GM12878 (cell line): ENCODE measurements around the gene PHYKPL.

Experiments used
- CREM ChIP-seq: IDR thresholded peaks from 2 replicates; pipeline ENCODE4 v1.6.1; 2014; ENCODE audit warnings: antibody characterized with exemption, low read depth
- JUND ChIP-seq: IDR thresholded peaks from 2 replicates; pipeline ENCODE4 v1.6.1; 2012; ENCODE audit warnings: low read depth, mild to moderate bottlenecking, low read length, improper control_type of control experiment, moderate library complexity
- POLR2A ChIP-seq: IDR thresholded peaks from 2 replicates; pipeline ENCODE4 v1.6.1; 2011; ENCODE audit warnings: low read depth, mild to moderate bottlenecking, low read length
- POLR2AphosphoS2 ChIP-seq: IDR thresholded peaks from 2 replicates; pipeline ENCODE4 v1.6.1; 2011; ENCODE audit warnings: low read depth, mild to moderate bottlenecking, low read length, improper control_type of control experiment, moderate library complexity
- RAD51 ChIP-seq: fragments of 450-650 bp; IDR thresholded peaks from 2 replicates; pipeline ENCODE4 v1.6.1; 2016; ENCODE audit warnings: moderate library complexity, mild to moderate bottlenecking, inconsistent platforms
- RELA ChIP-seq: fragments of 450-650 bp; IDR thresholded peaks from 2 replicates; pipeline ENCODE4 v1.8.0; 2014; ENCODE audit warnings: borderline replicate concordance; ENCODE audit not compliant: partially characterized antibody
- RFX5 ChIP-seq: IDR thresholded peaks from 2 replicates; pipeline ENCODE4 v1.6.1; 2011; ENCODE audit warnings: low read depth, low read length, improper control_type of control experiment
- SRF ChIP-seq, 2 experiments: IDR thresholded peaks; 2 replicates each; pipeline ENCODE4 v1.6.1; 2011; ENCODE audit warnings: low read depth in 2 of 2, low read length in 2 of 2, mild to moderate bottlenecking in 1 of 2, moderate library complexity in 1 of 2
- TCF3 ChIP-seq: IDR thresholded peaks from 2 replicates; pipeline ENCODE4 v1.6.1; 2012; ENCODE audit warnings: low read depth, mild to moderate bottlenecking, low read length, borderline replicate concordance; ENCODE audit not compliant: insufficient read depth
- ZBED1 ChIP-seq: IDR thresholded peaks from 2 replicates; pipeline ENCODE4 v1.6.1; 2016; ENCODE audit warnings: borderline replicate concordance
- ZNF24 ChIP-seq: fragments of 450-650 bp; IDR thresholded peaks from 2 replicates; pipeline ENCODE4 v1.6.1; 2017; ENCODE audit warnings: antibody characterized with exemption, mild to moderate bottlenecking
- TF ChIP-seq, protein P1 (sequence below): IDR thresholded peaks from 2 replicates; pipeline ENCODE4 v1.6.1; 2011; ENCODE audit warnings: low read depth, mild to moderate bottlenecking, low read length, moderate library complexity, borderline replicate concordance; ENCODE audit errors: extremely low read depth
- TF ChIP-seq, protein P2 (sequence below), 3 experiments: IDR thresholded peaks in 2 of 3; conservative IDR thresholded peaks in 1 of 3; 2 replicates each; pipeline ENCODE4 v1.5.1; 2011; ENCODE audit warnings: low read depth in 3 of 3, low read length in 3 of 3, mild to moderate bottlenecking in 3 of 3, control low read depth in 2 of 3, moderate library complexity in 2 of 3, inconsistent platforms in 1 of 3, mixed read lengths in 1 of 3; ENCODE audit not compliant: control insufficient read depth in 2 of 3, insufficient read depth in 1 of 3; ENCODE audit errors: extremely low read depth in 1 of 3
- TF ChIP-seq, protein P3 (sequence below): IDR thresholded peaks from 2 replicates; pipeline ENCODE4 v1.6.1; 2012; ENCODE audit warnings: low read depth, low read length, improper control_type of control experiment

DNA sequence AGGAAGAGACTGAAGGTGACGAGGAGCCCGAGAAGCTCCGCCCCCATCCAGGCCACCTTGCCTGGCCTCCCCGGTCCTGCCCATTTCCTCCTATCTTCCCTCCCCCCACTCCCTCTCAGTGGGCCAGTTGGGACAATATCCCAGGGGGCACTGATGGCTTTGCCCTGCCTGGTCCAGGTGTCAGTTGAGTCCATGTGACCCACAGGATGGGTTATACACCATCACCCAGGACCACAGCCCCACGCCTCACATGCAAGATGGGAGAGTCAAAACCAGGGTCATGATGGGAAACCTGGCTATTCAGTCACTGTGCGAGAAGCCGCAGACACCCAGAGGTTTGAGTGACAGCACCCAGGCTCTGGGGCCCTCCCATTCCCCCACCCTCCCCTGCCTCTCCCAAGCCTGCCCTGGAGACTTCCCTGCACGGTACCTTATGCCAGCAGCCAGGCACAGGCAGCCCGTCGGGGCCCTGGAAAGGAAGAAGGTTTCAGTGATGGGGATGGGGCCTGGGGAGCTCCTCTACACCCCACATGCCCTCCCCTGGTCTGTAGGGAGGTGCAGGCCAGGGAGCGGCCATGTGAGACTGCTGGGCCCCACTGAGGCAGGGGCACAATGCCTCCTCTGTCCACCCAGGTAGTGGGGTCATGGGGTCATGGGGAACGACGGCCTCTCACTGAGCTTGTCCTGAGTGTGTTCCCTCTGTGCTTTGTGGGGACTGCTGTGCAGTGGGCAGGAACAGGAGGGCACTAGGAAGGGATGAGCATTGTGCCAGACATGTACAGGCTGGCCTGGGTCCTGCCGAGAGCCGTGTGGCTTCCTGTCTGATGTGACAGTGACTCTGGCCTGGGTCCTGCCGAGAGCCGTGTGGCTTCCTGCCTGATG lies 6.3 kb upstream of the PHYKPL start:
- TF ChIP-seq, protein P1, sequence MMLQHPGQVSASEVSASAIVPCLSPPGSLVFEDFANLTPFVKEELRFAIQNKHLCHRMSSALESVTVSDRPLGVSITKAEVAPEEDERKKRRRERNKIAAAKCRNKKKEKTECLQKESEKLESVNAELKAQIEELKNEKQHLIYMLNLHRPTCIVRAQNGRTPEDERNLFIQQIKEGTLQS = no peak
- TF ChIP-seq ZBED1 = no peak
- TF ChIP-seq, protein P2, sequence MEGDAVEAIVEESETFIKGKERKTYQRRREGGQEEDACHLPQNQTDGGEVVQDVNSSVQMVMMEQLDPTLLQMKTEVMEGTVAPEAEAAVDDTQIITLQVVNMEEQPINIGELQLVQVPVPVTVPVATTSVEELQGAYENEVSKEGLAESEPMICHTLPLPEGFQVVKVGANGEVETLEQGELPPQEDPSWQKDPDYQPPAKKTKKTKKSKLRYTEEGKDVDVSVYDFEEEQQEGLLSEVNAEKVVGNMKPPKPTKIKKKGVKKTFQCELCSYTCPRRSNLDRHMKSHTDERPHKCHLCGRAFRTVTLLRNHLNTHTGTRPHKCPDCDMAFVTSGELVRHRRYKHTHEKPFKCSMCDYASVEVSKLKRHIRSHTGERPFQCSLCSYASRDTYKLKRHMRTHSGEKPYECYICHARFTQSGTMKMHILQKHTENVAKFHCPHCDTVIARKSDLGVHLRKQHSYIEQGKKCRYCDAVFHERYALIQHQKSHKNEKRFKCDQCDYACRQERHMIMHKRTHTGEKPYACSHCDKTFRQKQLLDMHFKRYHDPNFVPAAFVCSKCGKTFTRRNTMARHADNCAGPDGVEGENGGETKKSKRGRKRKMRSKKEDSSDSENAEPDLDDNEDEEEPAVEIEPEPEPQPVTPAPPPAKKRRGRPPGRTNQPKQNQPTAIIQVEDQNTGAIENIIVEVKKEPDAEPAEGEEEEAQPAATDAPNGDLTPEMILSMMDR (IDR thresholded peaks at IDR 0.05 in 2 of 3, conservative IDR thresholded peaks at IDR 0.05 in 1 of 3; ENCODE audit: control insufficient read depth in 2 of 3, extremely low read depth in 1 of 3, insufficient read depth in 1 of 3, low read depth in 3 of 3, low read length in 3 of 3) = no peak
- no peak for TF ChIP-seq RAD51
- TF ChIP-seq POLR2A = peak; percentile 50
- TF ChIP-seq CREM = no peak
- TF ChIP-seq RELA = no peak
- TF ChIP-seq POLR2AphosphoS2 = no peak
- TF ChIP-seq JUND = no peak
- TF ChIP-seq, protein P3, sequence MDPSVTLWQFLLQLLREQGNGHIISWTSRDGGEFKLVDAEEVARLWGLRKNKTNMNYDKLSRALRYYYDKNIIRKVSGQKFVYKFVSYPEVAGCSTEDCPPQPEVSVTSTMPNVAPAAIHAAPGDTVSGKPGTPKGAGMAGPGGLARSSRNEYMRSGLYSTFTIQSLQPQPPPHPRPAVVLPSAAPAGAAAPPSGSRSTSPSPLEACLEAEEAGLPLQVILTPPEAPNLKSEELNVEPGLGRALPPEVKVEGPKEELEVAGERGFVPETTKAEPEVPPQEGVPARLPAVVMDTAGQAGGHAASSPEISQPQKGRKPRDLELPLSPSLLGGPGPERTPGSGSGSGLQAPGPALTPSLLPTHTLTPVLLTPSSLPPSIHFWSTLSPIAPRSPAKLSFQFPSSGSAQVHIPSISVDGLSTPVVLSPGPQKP = no peak
- TF ChIP-seq SRF (IDR thresholded peaks at IDR 0.05; ENCODE audit: low read depth in 2 of 2, low read length in 2 of 2) = no peak
- no peak for TF ChIP-seq TCF3
- no peak for TF ChIP-seq RFX5
- TF ChIP-seq ZNF24 = no peak
